ENCODE measurements around the gene FAM118B.
"Not testable (repeated sequence)": the region's sequence is repeated elsewhere in the genome, so short reads cannot be mapped to it uniquely, and the experiment has no call there.

FAM118B gene

DNA sequence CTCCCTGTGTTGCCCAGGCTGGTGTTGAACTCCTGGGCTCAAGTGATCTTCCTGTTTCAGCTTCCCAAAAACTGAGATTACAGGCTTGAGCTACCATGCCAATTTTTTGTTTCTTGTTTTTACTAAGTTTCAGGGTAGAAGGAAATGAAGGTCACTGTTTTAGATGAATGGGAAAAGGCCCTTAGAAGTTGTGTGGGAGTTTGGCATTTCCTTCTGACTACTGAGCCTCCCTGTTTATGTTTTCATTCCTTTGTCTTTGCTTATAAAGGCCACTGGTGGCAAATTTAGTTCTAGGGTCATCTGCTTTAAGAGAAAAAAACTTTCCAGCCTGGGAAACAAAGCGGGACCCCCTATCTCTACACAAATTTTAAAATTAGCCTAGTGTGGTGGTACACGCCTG is 35.1 kb downstream of the FAM118B start:
- no peaks in the 10 kb centered on the region for H3K27me3 ChIP-seq (ENCODE audit: insufficient read depth, low read depth, severe bottlenecking)
- H3K9me3 ChIP-seq (ENCODE audit: severe bottlenecking) = no peaks in the 10 kb centered on the region
- H3K27ac ChIP-seq = no peak overlapping the region
- H3K4me3 ChIP-seq (ENCODE audit: low read depth, low read length) = no peak overlapping the region
- peaks cover 27% of the 10 kb centered on the region for H3K36me3 ChIP-seq
- TF ChIP-seq, protein P1, sequence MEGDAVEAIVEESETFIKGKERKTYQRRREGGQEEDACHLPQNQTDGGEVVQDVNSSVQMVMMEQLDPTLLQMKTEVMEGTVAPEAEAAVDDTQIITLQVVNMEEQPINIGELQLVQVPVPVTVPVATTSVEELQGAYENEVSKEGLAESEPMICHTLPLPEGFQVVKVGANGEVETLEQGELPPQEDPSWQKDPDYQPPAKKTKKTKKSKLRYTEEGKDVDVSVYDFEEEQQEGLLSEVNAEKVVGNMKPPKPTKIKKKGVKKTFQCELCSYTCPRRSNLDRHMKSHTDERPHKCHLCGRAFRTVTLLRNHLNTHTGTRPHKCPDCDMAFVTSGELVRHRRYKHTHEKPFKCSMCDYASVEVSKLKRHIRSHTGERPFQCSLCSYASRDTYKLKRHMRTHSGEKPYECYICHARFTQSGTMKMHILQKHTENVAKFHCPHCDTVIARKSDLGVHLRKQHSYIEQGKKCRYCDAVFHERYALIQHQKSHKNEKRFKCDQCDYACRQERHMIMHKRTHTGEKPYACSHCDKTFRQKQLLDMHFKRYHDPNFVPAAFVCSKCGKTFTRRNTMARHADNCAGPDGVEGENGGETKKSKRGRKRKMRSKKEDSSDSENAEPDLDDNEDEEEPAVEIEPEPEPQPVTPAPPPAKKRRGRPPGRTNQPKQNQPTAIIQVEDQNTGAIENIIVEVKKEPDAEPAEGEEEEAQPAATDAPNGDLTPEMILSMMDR (IDR thresholded peaks at IDR 0.05; ENCODE audit: low read depth, low read length) = no peak
- DNase-seq = no peak

DNA sequence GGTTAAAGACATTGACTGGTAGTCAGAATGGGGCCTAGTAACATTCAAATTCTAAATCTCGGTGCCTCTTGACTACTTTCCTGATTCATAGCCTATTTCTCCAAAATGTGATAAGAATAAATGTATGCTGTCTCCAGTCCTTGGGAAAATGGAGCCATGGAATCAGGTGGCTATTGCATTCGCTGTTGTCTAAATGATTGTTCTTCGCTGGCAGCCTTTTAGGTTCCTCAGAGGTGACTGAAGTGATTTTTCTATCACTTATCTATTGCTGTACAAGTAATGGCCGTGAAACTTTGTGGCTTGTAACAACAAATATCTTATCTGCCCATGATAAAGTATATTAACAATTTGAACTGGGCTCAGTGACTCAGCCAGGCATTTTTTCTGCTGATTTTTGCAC is 41.7 kb downstream of the FAM118B start:
- Histone ChIP-seq H3K36me3 (peaks cover 46% of the 10 kb centered on the region), H3K27me3 (ENCODE audit: insufficient read depth, low read depth, severe bottlenecking) (no peaks in the 10 kb centered on the region), H3K9me3 (ENCODE audit: severe bottlenecking) (no peaks in the 10 kb centered on the region), H3K27ac (no peak overlapping the region), H3K4me3 (ENCODE audit: low read depth, low read length) (no peak overlapping the region)
- TF ChIP-seq, protein P1 (IDR thresholded peaks at IDR 0.05; ENCODE audit: low read depth, low read length) = no peak
- DNase-seq = no peak

DNA sequence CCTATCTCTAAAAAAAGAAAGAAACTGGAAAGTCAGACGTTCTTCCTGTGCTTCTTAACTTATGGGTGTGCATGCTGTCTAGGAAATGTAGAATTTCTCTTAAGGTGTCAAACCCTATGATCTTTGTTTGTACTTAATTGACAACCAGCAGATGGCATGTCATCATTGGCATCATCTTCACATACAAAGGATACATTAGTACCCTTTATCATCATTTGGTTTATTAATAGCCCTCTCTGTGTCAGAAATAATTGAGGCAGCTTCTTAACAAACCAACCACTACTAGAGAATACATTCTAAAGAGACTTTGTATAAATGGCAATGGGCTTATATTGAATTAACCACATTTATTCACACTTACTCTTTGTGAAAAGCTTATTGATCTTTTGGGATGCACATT is 43.2 kb downstream of the FAM118B start:
- H3K4me3 ChIP-seq (ENCODE audit: low read depth, low read length) = no peak overlapping the region
- H3K9me3 ChIP-seq (ENCODE audit: severe bottlenecking) = no peaks in the 10 kb centered on the region
- no peaks in the 10 kb centered on the region for H3K27me3 ChIP-seq (ENCODE audit: insufficient read depth, low read depth, severe bottlenecking)
- no peak for DNase-seq
- no peak overlapping the region for H3K27ac ChIP-seq
- TF ChIP-seq, protein P1 (IDR thresholded peaks at IDR 0.05; ENCODE audit: low read depth, low read length) = no peak
- peaks cover 46% of the 10 kb centered on the region for H3K36me3 ChIP-seq

DNA sequence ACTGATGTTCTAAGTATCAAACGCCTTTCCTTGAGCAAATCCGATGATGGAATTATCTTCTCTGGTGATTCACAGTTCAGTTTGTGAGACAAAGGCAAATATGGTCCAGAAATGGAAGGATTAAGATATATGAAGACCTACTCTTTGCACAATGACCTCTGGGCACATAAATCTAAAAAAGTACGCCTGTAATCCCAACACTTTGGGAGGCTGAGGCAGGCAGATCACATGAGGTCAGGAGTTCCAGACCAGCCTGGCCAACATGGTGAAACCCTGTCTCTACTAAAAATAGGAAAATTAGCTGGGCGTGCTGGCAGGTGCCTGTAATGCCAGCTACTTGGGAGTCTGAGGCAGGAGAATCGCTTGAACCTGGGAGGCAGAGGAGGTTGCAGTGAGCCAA is 43.9 kb downstream of the FAM118B start:
- DNase-seq; H3K27me3 ChIP-seq (ENCODE audit: insufficient read depth, low read depth, severe bottlenecking); H3K4me3 ChIP-seq (ENCODE audit: low read depth, low read length); H3K9me3 ChIP-seq (ENCODE audit: severe bottlenecking); H3K27ac ChIP-seq: not testable (repeated sequence)
- peaks cover 45% of the 10 kb centered on the region for H3K36me3 ChIP-seq

DNA sequence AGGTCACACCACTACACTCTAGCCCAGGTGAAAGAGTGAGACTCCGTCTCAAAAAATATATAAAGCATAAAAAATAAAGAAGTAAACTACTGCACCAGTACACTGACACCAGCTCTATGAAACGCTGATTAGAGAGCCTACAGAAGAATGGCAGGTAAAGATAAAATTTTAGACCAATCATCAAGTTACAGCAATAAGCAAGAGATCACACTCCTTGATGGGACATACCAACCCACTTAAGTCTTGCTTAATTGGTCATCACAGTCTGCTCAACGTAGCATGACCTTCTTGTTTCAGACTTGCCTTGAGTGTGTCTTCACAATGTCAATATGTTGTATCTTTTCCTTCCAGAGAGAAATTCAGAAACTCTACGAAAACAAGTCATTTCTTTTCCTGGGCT is 44.6 kb downstream of the FAM118B start:
- no peak for DNase-seq
- Histone ChIP-seq H3K9me3 (ENCODE audit: severe bottlenecking) (no peaks in the 10 kb centered on the region), H3K27ac (no peak overlapping the region), H3K27me3 (ENCODE audit: insufficient read depth, low read depth, severe bottlenecking) (no peaks in the 10 kb centered on the region), H3K4me3 (ENCODE audit: low read depth, low read length) (no peak overlapping the region), H3K36me3 (peaks cover 44% of the 10 kb centered on the region)
- TF ChIP-seq, protein P1 (IDR thresholded peaks at IDR 0.05; ENCODE audit: low read depth, low read length) = no peak

DNA sequence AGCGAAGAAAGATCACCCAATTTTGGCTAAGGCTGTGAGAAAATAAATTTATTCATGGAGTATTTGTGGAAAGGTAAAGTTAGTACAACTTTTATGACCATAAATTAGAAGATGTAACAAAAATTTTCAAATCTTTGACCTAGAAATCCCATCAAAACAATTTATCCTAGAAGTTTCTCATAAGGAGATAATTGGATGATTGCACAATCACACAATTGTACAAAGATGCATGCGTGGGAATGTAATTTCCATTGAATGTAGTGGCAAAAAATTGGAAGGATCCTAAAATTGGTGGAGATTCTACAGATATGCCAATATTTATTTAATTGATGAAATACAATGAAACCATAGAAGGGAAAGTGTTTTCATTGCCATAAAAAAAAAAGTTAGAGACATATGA is 45.6 kb downstream of the FAM118B start:
- Histone ChIP-seq H3K27ac (no peak overlapping the region), H3K27me3 (ENCODE audit: insufficient read depth, low read depth, severe bottlenecking) (no peaks in the 10 kb centered on the region), H3K4me3 (ENCODE audit: low read depth, low read length) (no peak overlapping the region), H3K9me3 (ENCODE audit: severe bottlenecking) (no peaks in the 10 kb centered on the region), H3K36me3 (peaks cover 50% of the 10 kb centered on the region)
- TF ChIP-seq, protein P1 (IDR thresholded peaks at IDR 0.05; ENCODE audit: low read depth, low read length) = no peak
- no peak for DNase-seq
